Measurements from ENCODE around the gene USP49.

Gene USP49

GRCh38 chr6:41929924-41930323 is 34.7 kb upstream of the USP49 start:
- DNase-seq (ENCODE audit: low spot score), result no peak

GRCh38 chr6:41927253-41927652 is 32.1 kb upstream of the USP49 start:
- no peak for DNase-seq (ENCODE audit: low spot score)

- DNase-seq (ENCODE audit: low spot score), result peak; percentile 27
Measured at GRCh38 chr6:41922154-41922553, 27.0 kb upstream of the USP49 start.

GRCh38 chr6:41921712-41921998 is 26.5 kb upstream of the USP49 start:
- no peak for DNase-seq (ENCODE audit: low spot score)

- peak; percentile 92 for DNase-seq (ENCODE audit: low spot score)
Measured at GRCh38 chr6:41920921-41921711, 25.9 kb upstream of the USP49 start, which contains the start of the genes BYSL and MED20. TSS of gene BYSL (plus strand) at chr6:41921499. CDS start at chr6:41921563, 64 bp downstream. TSS of gene MED20 (minus strand) at chr6:41921139. CDS start at chr6:41921018, 121 bp downstream.

GRCh38 chr6:41917528-41917927 is 22.4 kb upstream of the USP49 start:
- DNase-seq (ENCODE audit: low spot score), result peak; percentile 84

- DNase-seq (ENCODE audit: low spot score), result no peak
Measured at GRCh38 chr6:41914869-41915530, 19.8 kb upstream of the USP49 start.

GRCh38 chr6:41914343-41914742 is 19.2 kb upstream of the USP49 start:
- no peak for DNase-seq (ENCODE audit: low spot score)

GRCh38 chr6:41909727-41910126 is 14.6 kb upstream of the USP49 start:
- no peak for DNase-seq (ENCODE audit: low spot score)

GRCh38 chr6:41901882-41902519 is 6.8 kb upstream of the USP49 start:
- DNase-seq (ENCODE audit: low spot score), result no peak

- no peak for DNase-seq (ENCODE audit: low spot score)
Measured at GRCh38 chr6:41900861-41901260, 5.7 kb upstream of the USP49 start.

- no peak for DNase-seq (ENCODE audit: low spot score)
Measured at GRCh38 chr6:41896281-41896680, 1.1 kb upstream of the USP49 start.

- peak; percentile 3 for DNase-seq (ENCODE audit: low spot score)
Measured at GRCh38 chr6:41894366-41895299, 542 bp downstream of the USP49 start.

GRCh38 chr6:41892921-41893564 is 2.1 kb downstream of the USP49 start:
- DNase-seq (ENCODE audit: low spot score), result no peak

- DNase-seq (ENCODE audit: low spot score), result no peak
Measured at GRCh38 chr6:41887331-41887751, 7.8 kb downstream of the USP49 start.

GRCh38 chr6:41885930-41886329 is 9.2 kb downstream of the USP49 start:
- DNase-seq (ENCODE audit: low spot score), result no peak

GRCh38 chr6:41884957-41885356 is 10.2 kb downstream of the USP49 start:
- DNase-seq (ENCODE audit: low spot score), result no peak

GRCh38 chr6:41881506-41881905 is 13.7 kb downstream of the USP49 start:
- DNase-seq (ENCODE audit: low spot score), result no peak

GRCh38 chr6:41878961-41879405 is 16.2 kb downstream of the USP49 start:
- no peak for DNase-seq (ENCODE audit: low spot score)

- DNase-seq (ENCODE audit: low spot score), result no peak
Measured at GRCh38 chr6:41878246-41878645, 16.9 kb downstream of the USP49 start.

- DNase-seq (ENCODE audit: low spot score), result no peak
Measured at GRCh38 chr6:41877051-41877680, 18.0 kb downstream of the USP49 start.

Measured in kidney capillary endothelial cell (primary cell).